Gastroesophageal sphincter (tissue), 3 donors: ENCODE data around the gene AFF3.

Experiments used
- CTCF ChIP-seq, 4 experiments: fragments of 200-600 bp in 2 of 4; fragments of 450-650 bp in 2 of 4; sonication (generic) in 1 of 4; IDR thresholded peaks; one replicate each; pipeline ENCODE4 v1.5.1; 2017 to 2019; ENCODE audit warnings: antibody characterized with exemption in 4 of 4, mild to moderate bottlenecking in 2 of 4, moderate library complexity in 2 of 4
- POLR2A ChIP-seq, 2 donors: fragments of 450-650 bp; IDR thresholded peaks; one replicate each; pipeline ENCODE4 v1.6.1; 2017; ENCODE audit warnings: antibody characterized with exemption in 2 of 2, mild to moderate bottlenecking in 2 of 2, moderate library complexity in 1 of 2
- POLR2AphosphoS5 ChIP-seq: sonication (generic); formaldehyde crosslinking; IDR thresholded peaks from one replicate; pipeline ENCODE4 v1.6.1; 2017; ENCODE audit warnings: antibody characterized with exemption

GRCh38 chr2:99984799-99985515, 157.4 kb downstream of the AFF3 start:
- TF ChIP-seq POLR2AphosphoS5 (no peak), CTCF (IDR thresholded peaks at IDR 0.05) (no peak), POLR2A (IDR thresholded peaks at IDR 0.05) (no peak)
